OCI-LY7 (cell line): ENCODE measurements around the gene FGGY. TPM values are rescaled to one million over a fixed set of nuclear protein-coding genes. Genes with fewer than 3 reads are reported as not detected.

Experiments
- BruUV-seq: library from RNA; stranded (reverse); fragments of 400-500 nt; replicated peaks from 2 replicates; lab custom pipeline; 2021; lab: Mats Ljungman, UMichigan
- CTCF ChIA-PET: fragments of 300-600 bp; sonication (Branson Sonifier 250); formaldehyde crosslinking; loops from one replicate; lab custom pipeline; 2022; ENCODE audit warnings: antibody characterized with exemption; ENCODE audit not compliant: unreplicated experiment; lab: Charles Lee
- POLR2A ChIA-PET: fragments of 300-600 bp; sonication (Branson Sonifier 250); formaldehyde crosslinking; loops from one replicate; lab custom pipeline; 2022; ENCODE audit warnings: antibody characterized with exemption; lab: Charles Lee
- DNase-seq: peaks from one replicate; pipeline ENCODE4 v3.0.0-alpha.2; 2015; ENCODE audit warnings: low spot score
- H2AFZ ChIP-seq: fragments of 200-600 bp; sonication (generic), shearing (Covaris generic); 2 replicates; pipeline ENCODE4 v1.6.1; 2014; ENCODE audit warnings: mild to moderate bottlenecking, antibody characterized with exemption, low read length, moderate library complexity
- H3K27ac ChIP-seq: fragments of 200-600 bp; sonication (generic); 2 replicates; pipeline ENCODE4 v1.5.1; 2014; ENCODE audit warnings: mixed run types, low read depth, mild to moderate bottlenecking, moderate library complexity, low read length, inconsistent platforms; ENCODE audit not compliant: poor library complexity, severe bottlenecking
- H3K36me3 ChIP-seq: fragments of 200-600 bp; sonication (generic); 2 replicates; pipeline ENCODE4 v1.6.1; 2014; ENCODE audit warnings: mild to moderate bottlenecking, antibody characterized with exemption, low read length, moderate library complexity, mixed read lengths; ENCODE audit not compliant: insufficient read depth
- H3K4me1 ChIP-seq: fragments of 200-600 bp; sonication (generic); 2 replicates; pipeline ENCODE4 v1.5.1; 2014; ENCODE audit warnings: mild to moderate bottlenecking, low read length; ENCODE audit not compliant: insufficient read depth, poor library complexity, severe bottlenecking
- H3K4me2 ChIP-seq: fragments of 200-600 bp; sonication (generic); 2 replicates; pipeline ENCODE4 v1.6.1; 2014; ENCODE audit warnings: mild to moderate bottlenecking, low read length
- H3K4me3 ChIP-seq: fragments of 200-600 bp; sonication (generic); 2 replicates; pipeline ENCODE4 v1.5.1; 2014; ENCODE audit warnings: mild to moderate bottlenecking, low read depth, low read length; ENCODE audit not compliant: poor library complexity, severe bottlenecking
- H3K79me2 ChIP-seq: fragments of 200-600 bp; sonication (generic); 2 replicates; pipeline ENCODE4 v1.6.1; 2016; ENCODE audit warnings: low read depth, mild to moderate bottlenecking, low read length, moderate library complexity, mixed read lengths; ENCODE audit not compliant: insufficient read depth
- H3K9me2 ChIP-seq: fragments of 200-600 bp; sonication (generic); 2 replicates; pipeline ENCODE4 v1.6.1; 2016; ENCODE audit warnings: mild to moderate bottlenecking, low read length, mixed read lengths; ENCODE audit not compliant: insufficient read depth
- H3K9me3 ChIP-seq: fragments of 200-600 bp; sonication (generic); 2 replicates; pipeline ENCODE4 v1.6.1; 2014; ENCODE audit warnings: mild to moderate bottlenecking, mixed run types, low read length, mixed read lengths
- H4K20me1 ChIP-seq: fragments of 200-600 bp; sonication (generic); 2 replicates; pipeline ENCODE4 v1.6.1; 2014; ENCODE audit warnings: mild to moderate bottlenecking, antibody characterized with exemption, low read length, moderate library complexity, mixed read lengths; ENCODE audit not compliant: insufficient read depth
- CTCF ChIP-seq: fragments of 200-600 bp; sonication (generic); conservative IDR thresholded peaks from 2 replicates; pipeline ENCODE4 v1.5.1; 2014; ENCODE audit warnings: mild to moderate bottlenecking, antibody characterized with exemption, low read length, moderate library complexity, mixed read lengths
- EZH2phosphoT487 ChIP-seq: fragments of 200-600 bp; sonication (generic); IDR thresholded peaks from 2 replicates; pipeline ENCODE4 v1.6.1; 2018; ENCODE audit warnings: low read depth, borderline replicate concordance, mild to moderate bottlenecking, mixed run types, antibody characterized with exemption, low read length, moderate library complexity, mixed read lengths
- intact Hi-C: fragments of 100-400 bp; cut with micrococcal nuclease; formaldehyde crosslinking; loops from one replicate; pipeline ENCODE4 v1.10.0; 2022; ENCODE audit not compliant: unreplicated experiment
- total RNA-seq, 2 experiments: library from RNA; depleted of rRNA in 1 of 2; stranded (reverse); fragments of >200 nt in 1 of 2; shearing (Covaris generic) in 1 of 2; gene quantifications; 2 replicates each; pipeline ENCODE4 v1.2.3, GENCODE V29; 2014 to 2022

The FGGY gene
- total RNA-seq, 2 experiments from 2014 or later, result 0.63 to 4.5 TPM

DNA sequence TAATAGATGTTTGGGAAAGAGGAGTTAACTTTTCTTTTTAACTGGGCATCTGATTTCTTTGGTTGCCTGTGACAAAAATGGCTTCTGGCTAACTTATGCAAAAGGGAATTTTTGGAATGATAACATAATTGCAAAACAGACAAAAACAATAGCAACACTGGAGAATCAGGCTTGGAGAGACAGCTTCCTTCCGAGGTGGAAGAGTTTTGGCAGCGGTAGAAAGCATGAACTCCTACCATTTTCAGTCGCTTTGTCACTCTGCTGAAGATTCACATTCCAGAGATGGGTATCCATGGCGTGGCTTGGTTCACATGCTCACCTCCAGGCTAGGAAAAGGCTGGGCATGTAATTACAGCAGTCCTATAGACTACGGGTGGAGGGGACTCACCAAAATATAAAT lies 17.2 kb upstream of the FGGY start:
- Histone ChIP-seq H3K36me3 (no peaks in the 10 kb centered on the region), H3K9me2 (no peaks in the 10 kb centered on the region), H3K27ac (no peak overlapping the region), H3K79me2 (no peaks in the 10 kb centered on the region), H3K4me2 (no peak overlapping the region), H3K9me3 (no peaks in the 10 kb centered on the region), H3K4me1 (no peaks in the 10 kb centered on the region), H2AFZ (no peak overlapping the region), H3K4me3 (no peak overlapping the region), H4K20me1 (no peaks in the 10 kb centered on the region)
- TF ChIP-seq CTCF (no peak), EZH2phosphoT487 (no peak)
- DNase-seq, result no peak
- intact Hi-C loops, result no loop called here
- no TSS peak for BruUV-seq
- POLR2A ChIA-PET, result no interaction called here
- CTCF ChIA-PET, result no interaction called here

DNA sequence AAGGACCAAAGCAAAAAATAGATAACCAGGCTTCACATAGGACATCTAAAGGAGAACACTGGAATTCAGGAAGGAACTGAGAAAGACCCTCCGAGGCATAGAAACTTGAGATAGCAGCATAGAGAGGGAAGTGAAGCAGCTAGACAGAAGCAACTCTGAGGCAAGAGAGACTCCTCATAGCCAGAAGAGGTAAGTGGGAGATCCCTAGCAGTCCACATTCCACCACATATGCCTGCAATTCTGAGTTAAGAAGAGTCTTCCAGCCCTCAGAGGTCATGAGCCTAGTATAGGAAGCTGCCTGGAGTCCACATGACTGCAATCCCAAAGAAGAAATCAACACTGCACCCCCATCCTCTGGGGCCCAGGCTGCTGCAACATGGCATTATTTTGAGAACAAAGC lies 13.9 kb upstream of the FGGY start:
- H3K79me2 ChIP-seq, result no peaks in the 10 kb centered on the region
- H3K9me3 ChIP-seq, result no peaks in the 10 kb centered on the region
- intact Hi-C loops, result no loop called here
- BruUV-seq, result no TSS peak
- no peaks in the 10 kb centered on the region for H3K36me3 ChIP-seq
- TF ChIP-seq EZH2phosphoT487 (no peak), CTCF (no peak)
- ChIA-PET CTCF (no interaction called here), POLR2A (no interaction called here)
- no peak overlapping the region for H3K4me3 ChIP-seq
- no peaks in the 10 kb centered on the region for H4K20me1 ChIP-seq
- no peaks in the 10 kb centered on the region for H3K9me2 ChIP-seq
- no peak overlapping the region for H3K27ac ChIP-seq
- H3K4me2 ChIP-seq, result no peak overlapping the region
- no peaks in the 10 kb centered on the region for H3K4me1 ChIP-seq
- DNase-seq, result no peak
- H2AFZ ChIP-seq, result no peak overlapping the region

DNA sequence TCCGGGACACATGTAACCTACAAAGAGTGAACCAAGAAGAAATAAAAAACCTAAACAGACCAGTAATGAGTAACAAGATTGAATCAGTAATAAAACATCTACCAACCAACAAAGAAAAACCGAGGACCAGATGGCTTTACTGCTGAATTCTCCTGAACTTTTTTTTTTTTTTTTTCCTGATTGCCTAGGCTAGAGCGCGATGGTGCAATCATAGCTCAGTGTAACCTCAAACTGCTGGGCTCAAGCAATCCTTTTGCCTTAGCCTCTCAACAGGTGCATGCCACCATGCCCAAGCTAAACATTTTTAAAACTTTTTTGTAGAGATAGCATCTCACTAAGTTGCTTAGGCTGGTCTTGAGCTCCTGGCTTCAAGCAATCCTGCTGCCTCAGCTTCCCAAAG lies 11.2 kb upstream of the FGGY start:
- Histone ChIP-seq H3K9me3 (no peaks in the 10 kb centered on the region), H3K79me2 (no peaks in the 10 kb centered on the region), H3K36me3 (no peaks in the 10 kb centered on the region), H3K4me1 (no peaks in the 10 kb centered on the region), H2AFZ (no peak overlapping the region), H3K9me2 (no peaks in the 10 kb centered on the region), H3K4me2 (no peak overlapping the region), H4K20me1 (no peaks in the 10 kb centered on the region), H3K4me3 (no peak overlapping the region), H3K27ac (no peak overlapping the region)
- ChIA-PET CTCF (no interaction called here), POLR2A (interaction anchor here (0.9 to 2.0 kb wide), 2 partner anchors 19 to 48 kb away, joined by 3 to 4 read pairs; no protein-coding TSS in a partner anchor)
- TF ChIP-seq EZH2phosphoT487, result no peak
- TF ChIP-seq CTCF, result no peak
- intact Hi-C loops, result no loop called here
- no TSS peak for BruUV-seq
- DNase-seq, result no peak
